Esophagus squamous epithelium (tissue), 4 donors: ENCODE data around the gene TSPAN32.

Source experiments
- POLR2A ChIP-seq, 4 donors: fragments of 450-650 bp; IDR thresholded peaks; one replicate each; pipeline ENCODE4 v1.6.1; 2017; ENCODE audit warnings: antibody characterized with exemption in 4 of 4, mild to moderate bottlenecking in 4 of 4, moderate library complexity in 3 of 4
- TF ChIP-seq, protein P1 (sequence below), 6 experiments: fragments of 450-650 bp in 4 of 6; fragments of 200-600 bp in 2 of 6; sonication (generic) in 2 of 6; IDR thresholded peaks; one replicate each; pipeline ENCODE4 v1.5.1; 2016 to 2019; ENCODE audit warnings: antibody characterized with exemption in 6 of 6, mild to moderate bottlenecking in 4 of 6, moderate library complexity in 4 of 6

DNA sequence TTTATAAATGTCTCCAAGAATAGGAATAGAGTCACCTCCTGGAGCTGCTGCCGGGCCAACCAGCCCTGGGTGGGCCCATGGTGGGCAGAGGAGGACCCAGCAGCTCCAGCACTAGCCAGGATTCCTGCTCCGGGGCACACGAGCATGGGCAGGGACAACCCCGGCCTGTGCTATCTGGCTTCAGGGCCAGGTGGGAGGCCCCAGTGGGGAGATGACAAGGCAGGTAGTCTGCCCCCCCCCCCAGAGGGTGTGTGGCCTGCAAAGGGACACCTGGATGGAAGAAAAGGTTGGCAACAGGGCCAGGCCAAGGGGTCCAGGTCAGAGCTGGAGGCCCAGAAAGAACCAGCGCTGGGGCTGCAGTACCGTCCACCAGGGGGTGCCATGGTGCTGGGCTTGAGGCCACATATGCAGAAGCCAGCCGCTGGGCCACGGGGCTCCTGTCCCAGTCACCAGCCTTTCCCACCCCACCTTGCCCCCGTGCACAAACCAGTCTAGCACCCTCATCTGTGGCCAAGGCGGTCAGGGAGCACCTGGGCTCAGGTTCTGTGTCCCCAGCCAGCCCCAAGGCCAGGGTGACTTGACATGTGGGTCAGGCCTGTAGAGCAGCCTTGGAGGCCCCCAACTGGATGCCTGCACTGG, 3.4 kb downstream of the TSPAN32 start:
- TF ChIP-seq, protein P1, sequence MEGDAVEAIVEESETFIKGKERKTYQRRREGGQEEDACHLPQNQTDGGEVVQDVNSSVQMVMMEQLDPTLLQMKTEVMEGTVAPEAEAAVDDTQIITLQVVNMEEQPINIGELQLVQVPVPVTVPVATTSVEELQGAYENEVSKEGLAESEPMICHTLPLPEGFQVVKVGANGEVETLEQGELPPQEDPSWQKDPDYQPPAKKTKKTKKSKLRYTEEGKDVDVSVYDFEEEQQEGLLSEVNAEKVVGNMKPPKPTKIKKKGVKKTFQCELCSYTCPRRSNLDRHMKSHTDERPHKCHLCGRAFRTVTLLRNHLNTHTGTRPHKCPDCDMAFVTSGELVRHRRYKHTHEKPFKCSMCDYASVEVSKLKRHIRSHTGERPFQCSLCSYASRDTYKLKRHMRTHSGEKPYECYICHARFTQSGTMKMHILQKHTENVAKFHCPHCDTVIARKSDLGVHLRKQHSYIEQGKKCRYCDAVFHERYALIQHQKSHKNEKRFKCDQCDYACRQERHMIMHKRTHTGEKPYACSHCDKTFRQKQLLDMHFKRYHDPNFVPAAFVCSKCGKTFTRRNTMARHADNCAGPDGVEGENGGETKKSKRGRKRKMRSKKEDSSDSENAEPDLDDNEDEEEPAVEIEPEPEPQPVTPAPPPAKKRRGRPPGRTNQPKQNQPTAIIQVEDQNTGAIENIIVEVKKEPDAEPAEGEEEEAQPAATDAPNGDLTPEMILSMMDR (IDR thresholded peaks at IDR 0.05): peak; percentile 93 to 97 (median 95)
- TF ChIP-seq POLR2A (IDR thresholded peaks at IDR 0.05): no peak
